Transverse colon (tissue), 4 donors: ENCODE data around the gene GPR179. TPM values are rescaled to one million over a fixed set of nuclear protein-coding genes. Genes with fewer than 3 reads are reported as not detected.

ENCODE experiments used
- DNase-seq: peaks from one replicate; pipeline ENCODE4 v3.0.0-alpha.2; 2019
- H3K27ac ChIP-seq, 4 donors: fragments of 200-600 bp; sonication (generic); 2 replicates each; pipeline ENCODE4 v1.5.1; 2016 to 2018; ENCODE audit warnings: inconsistent platforms in 4 of 4
- H3K27me3 ChIP-seq: fragments of 200-600 bp; sonication (generic); 2 replicates; pipeline ENCODE4 v1.5.1; 2017; ENCODE audit warnings: inconsistent platforms
- H3K36me3 ChIP-seq, 4 donors: fragments of 200-600 bp; sonication (generic); 2 replicates each; pipeline ENCODE4 v1.5.1; 2017 to 2019; ENCODE audit warnings: inconsistent platforms in 4 of 4
- H3K4me1 ChIP-seq, 4 donors: fragments of 200-600 bp; sonication (generic); 2 replicates each; pipeline ENCODE4 v1.5.1; 2017 to 2020; ENCODE audit warnings: inconsistent platforms in 4 of 4
- H3K4me3 ChIP-seq, 4 donors: fragments of 200-600 bp; sonication (generic); 1 replicate in 1 of 4; 2 replicates in 3 of 4; pipeline versions ENCODE4 v1.5.1 to v1.6.1; 2017 to 2019; ENCODE audit warnings: inconsistent platforms in 4 of 4
- H3K9me3 ChIP-seq, 2 donors: fragments of 200-600 bp; sonication (generic); 2 replicates each; pipeline ENCODE4 v1.5.1; 2017 to 2019; ENCODE audit warnings: inconsistent platforms in 2 of 2
- CTCF ChIP-seq, 5 experiments: fragments of 200-600 bp in 3 of 5; fragments of 450-650 bp in 2 of 5; sonication (generic) in 3 of 5; IDR thresholded peaks; 1 replicate in 2 of 5; 2 replicates in 3 of 5; pipeline ENCODE4 v1.5.1; 2016 to 2017; ENCODE audit warnings: antibody characterized with exemption in 5 of 5, inconsistent platforms in 3 of 5, mild to moderate bottlenecking in 2 of 5, moderate library complexity in 1 of 5
- EP300 ChIP-seq: sonication (generic); formaldehyde crosslinking; IDR thresholded peaks from one replicate; pipeline ENCODE4 v1.6.1; 2017; ENCODE audit warnings: antibody characterized with exemption, low read depth
- POLR2A ChIP-seq: fragments of 450-650 bp; IDR thresholded peaks from one replicate; pipeline ENCODE4 v1.6.1; 2016; ENCODE audit warnings: antibody characterized with exemption, mild to moderate bottlenecking, moderate library complexity
- POLR2AphosphoS5 ChIP-seq, 3 donors: sonication (generic); formaldehyde crosslinking; IDR thresholded peaks; one replicate each; pipeline ENCODE4 v1.6.1; 2016; ENCODE audit warnings: antibody characterized with exemption in 3 of 3
- WGBS, 2 donors: methylation state at CpG; one replicate each; pipeline ENCODE4 v1.1.5; 2018; ENCODE audit warnings: low coverage in 1 of 2; 5-methylcytosine and 5-hydroxymethylcytosine counted together
- in situ Hi-C, 4 donors: fragments of 200-750 bp; cut with MboI; loops; one replicate each; pipeline versions ENCODE4 v1.15.0 to v1.15.1; 2017; ENCODE audit warnings: low sequenced_read_pairs in 3 of 4, low pct_ligation_motif_present in 1 of 4, low pct_unique_long_range_greater_than_20kb in 1 of 4
- intact Hi-C: fragments of 100-400 bp; cut with DNase I; formaldehyde crosslinking; loops from one replicate; pipeline ENCODE4 v1.15.1; 2023; ENCODE audit warnings: low total_unique reads
- total RNA-seq, 4 donors: library from RNA; depleted of rRNA; stranded (reverse); fragments of >200 nt; gene quantifications; one replicate each; pipeline ENCODE4 v1.1.0, GENCODE V29; 2016

GPR179 gene
- total RNA-seq, 4 donors from 2014 or later = under 0.01 to 0.16 TPM; not detected in 2

- 19% methylated on average over 8 of the region's 8 CpGs for WGBS, 2 donors
- TF ChIP-seq POLR2A (no peak), EP300 (no peak), POLR2AphosphoS5 (IDR thresholded peaks at IDR 0.05) (no peak), CTCF (IDR thresholded peaks at IDR 0.05) (no peak)
- no peak for DNase-seq
- peak overlapping the region; percentile 90 to 94 (median 94) for H3K27ac ChIP-seq
- peaks cover 9 to 45% (median 36%) of the 10 kb centered on the region in 4 donors for H3K4me1 ChIP-seq
- intact Hi-C loops = no loop called here
- no peaks in the 10 kb centered on the region for H3K36me3 ChIP-seq
- H3K4me3 ChIP-seq = peak overlapping the region; percentile 92 to 99 (median 94)
- in situ Hi-C loops = loop anchor here in 1 of 4 donors (5.0 kb wide), 1 partner anchor 59 kb away; no protein-coding TSS in a partner anchor
- no peaks in the 10 kb centered on the region for H3K27me3 ChIP-seq
- H3K9me3 ChIP-seq = no peaks in the 10 kb centered on the region
Observed at GRCh38 chr17:38353086-38353604, 9.4 kb upstream of the GPR179 start.

GRCh38 chr17:38352245-38353085, 8.7 kb upstream of the GPR179 start:
- in situ Hi-C loops = loop anchor here in 1 of 4 donors (5.0 kb wide), 1 partner anchor 60 kb away; no protein-coding TSS in a partner anchor
- peak; percentile 31 for DNase-seq
- Histone ChIP-seq H3K27me3 (no peaks in the 10 kb centered on the region), H3K9me3 (no peaks in the 10 kb centered on the region), H3K4me1 (peaks cover 4 to 38% (median 29%) of the 10 kb centered on the region in 4 donors), H3K27ac (peak overlapping the region; percentile 90 to 94 (median 94)), H3K36me3 (no peaks in the 10 kb centered on the region), H3K4me3 (peak overlapping the region; percentile 92 to 99 (median 94))
- TF ChIP-seq EP300 (no peak), POLR2AphosphoS5 (IDR thresholded peaks at IDR 0.05) (no peak), POLR2A (no peak), CTCF (IDR thresholded peaks at IDR 0.05) (no peak)
- intact Hi-C loops = no loop called here
- 0 to 2% methylated on average over 7 to 36 of the region's 72 CpGs for WGBS, 2 donors

GRCh38 chr17:38351412-38352222, 7.9 kb upstream of the GPR179 start, which contains the start of gene SOCS7:
SOCS7 (plus strand) TSS chr17:38351844; CDS start chr17:38352053, 209 bp downstream.
- in situ Hi-C loops (loop anchor here in 1 of 4 donors (5.0 kb wide), 1 partner anchor 61 kb away; no protein-coding TSS in a partner anchor), intact Hi-C loops (no loop called here)
- 0 to 8% methylated on average over 3 to 53 of the region's 84 CpGs for WGBS, 2 donors
- no peaks in the 10 kb centered on the region for H3K9me3 ChIP-seq
- peaks cover 2 to 30% (median 23%) of the 10 kb centered on the region in 4 donors for H3K4me1 ChIP-seq
- TF ChIP-seq EP300 (no peak), CTCF (IDR thresholded peaks at IDR 0.05) (no peak), POLR2AphosphoS5 (IDR thresholded peaks at IDR 0.05) (peak; percentile 57 to 79 (median 67)), POLR2A (peak; percentile 76)
- H3K27ac ChIP-seq = peak within 1 kb of the TSS; percentile 90 to 94 (median 94)
- no peaks in the 10 kb centered on the region for H3K36me3 ChIP-seq
- DNase-seq = peak; percentile 95
- H3K4me3 ChIP-seq = peak within 1 kb of the TSS; percentile 92 to 99 (median 94)
- no peaks in the 10 kb centered on the region for H3K27me3 ChIP-seq
